ENCODE data around the gene SMAD6.

DNA sequence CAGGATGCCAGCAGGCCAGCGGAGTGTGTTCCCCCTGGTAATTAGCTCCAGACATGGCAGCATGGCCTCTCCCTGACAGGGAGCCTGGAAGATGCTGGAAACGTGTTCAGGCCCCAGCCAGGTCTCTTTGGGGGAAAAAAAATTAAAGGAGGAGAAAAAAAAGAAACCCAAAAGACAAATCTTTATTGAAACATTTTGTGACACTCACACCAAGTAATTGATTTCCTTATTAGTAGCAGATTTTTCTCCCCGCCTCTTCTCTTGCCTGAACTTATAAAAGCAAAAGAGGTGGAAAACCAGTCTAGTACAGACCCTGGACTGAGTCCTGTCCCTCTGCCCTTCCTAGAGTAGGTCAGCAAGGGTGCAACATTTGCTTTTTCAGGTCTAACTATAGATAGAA, 42.7 kb upstream of the SMAD6 start:
- no peak for TF ChIP-seq CTCF (IDR thresholded peaks at IDR 0.05; ENCODE audit: low read depth, low read length, poor library complexity, severe bottlenecking)
- no peak for TF ChIP-seq EZH2phosphoT487 (IDR thresholded peaks at IDR 0.05; ENCODE audit: borderline replicate concordance, low read length)

Measured in DOHH2 (cell line).